ENCODE measurements around the gene ZNF79. TPM values are rescaled to one million over a fixed set of nuclear protein-coding genes. Genes with fewer than 3 reads are reported as not detected.
A peak's percentile ranks its signal among the peaks of the same experiment; 100 is the strongest.

ZNF79 gene
- total and polyA plus RNA-seq, 2 of the 4 experiments (the other 2 are of a cell fraction) = 5.6 to 15.4 TPM

- intact Hi-C loops (cut with micrococcal nuclease) = no loop called here
- no peak overlapping the region for H3K9ac ChIP-seq (ENCODE audit: low read depth, low read length)
- H3K4me1 ChIP-seq (ENCODE audit: control insufficient read depth, insufficient read depth, low read length) = no peaks in the 10 kb centered on the region; the same call in 1 of the 2 replicates
- no peak overlapping the region for H2BK5ac ChIP-seq (ENCODE audit: low read depth, low read length, poor library complexity, severe bottlenecking)
- no peak overlapping the region for H4K91ac ChIP-seq (ENCODE audit: insufficient read depth, low read depth, low read length)
- peaks cover 8% of the 10 kb centered on the region; the same call in 1 of the 2 replicates for H3K36me3 ChIP-seq (ENCODE audit: control insufficient read depth, insufficient read depth, low read length)
- H3K56ac ChIP-seq (ENCODE audit: extremely low read depth, insufficient read depth, low read length) = no peak overlapping the region
- H3K27ac ChIP-seq (ENCODE audit: insufficient read depth, low read length) = no peak overlapping the region
- no peak overlapping the region for H3K4me3 ChIP-seq (ENCODE audit: insufficient read depth, low read depth, low read length)
- no peak overlapping the region for H3K14ac ChIP-seq (replicated peaks; ENCODE audit: low read depth, low read length)
- ATAC-seq (ENCODE audit: low read depth) (no peak), DNase-seq (no peak)
- dilution Hi-C loops (cut with HindIII; ENCODE audit: low sequenced_read_pairs, unreplicated experiment) = no loop called here
- TF ChIP-seq RCOR1 (IDR thresholded peaks at IDR 0.05; ENCODE audit: insufficient replicate concordance, low read length) (no peak), SMC3 (IDR thresholded peaks at IDR 0.05; ENCODE audit: low read depth, low read length) (no peak), RFX5 (IDR thresholded peaks at IDR 0.05; ENCODE audit: low read depth, low read length) (no peak), MAFK (IDR thresholded peaks at IDR 0.05; ENCODE audit: low read depth, low read length) (no peak)
- no peak overlapping the region for H3K18ac ChIP-seq (ENCODE audit: low read depth, low read length)
- no peak overlapping the region for H4K5ac ChIP-seq (ENCODE audit: low read depth, low read length)
- no peak overlapping the region for H3K23ac ChIP-seq (ENCODE audit: low read depth, low read length)
- H3K4ac ChIP-seq (ENCODE audit: low read depth, low read length) = no peak overlapping the region
- no peaks in the 10 kb centered on the region for H3K9me3 ChIP-seq (ENCODE audit: control insufficient read depth, insufficient read depth, low read length)
- 96% methylated on average over 5 of the region's 22 CpGs; no CpG with 5 or more reads in 1 of the 2 experiments for WGBS, 2 experiments (ENCODE audit: extremely low coverage in 2 of 2, insufficient read length in 1 of 2)
- POLR2A ChIA-PET (ENCODE audit: unreplicated experiment) = no interaction called here
- H2BK120ac ChIP-seq (ENCODE audit: low read depth, low read length) = no peak overlapping the region
- H4K20me1 ChIP-seq (ENCODE audit: insufficient read depth, low read length) = no peaks in the 10 kb centered on the region
- H2BK20ac ChIP-seq (ENCODE audit: low read depth, low read length) = no peak overlapping the region
- no peak overlapping the region for H2AK9ac ChIP-seq (replicated peaks; ENCODE audit: low read depth, low read length, poor library complexity)
- H4K8ac ChIP-seq (ENCODE audit: low read depth in 2 of 2, low read length in 2 of 2) = no peak overlapping the region
- peak overlapping the region; percentile 32 for H2AFZ ChIP-seq (replicated peaks; ENCODE audit: low read length, poor library complexity)
- no peaks in the 10 kb centered on the region for H3K27me3 ChIP-seq (ENCODE audit: control insufficient read depth, insufficient read depth, low read length)
- no peak overlapping the region for H3K4me2 ChIP-seq (ENCODE audit: low read depth, low read length)
- no peak overlapping the region for H2BK15ac ChIP-seq (ENCODE audit: low read depth, low read length)
- no peak overlapping the region for H2AK5ac ChIP-seq (ENCODE audit: low read depth, low read length)
- BruUV-seq (replicated peaks) = no TSS peak
- H3K79me1 ChIP-seq (ENCODE audit: low read depth in 1 of 2, low read length in 2 of 2) = peaks cover 0 to 4% of the 10 kb centered on the region in 2 experiments; a peak in 2 of 4 replicates
- H3K9me1 ChIP-seq (ENCODE audit: insufficient read depth, low read length) = peaks cover 6% of the 10 kb centered on the region; the same call in 1 of the 2 replicates
- CTCF ChIA-PET = interaction anchor here (0.6 to 0.9 kb wide), 2 partner anchors 44 to 115 kb away, joined by 3 to 4 read pairs; no protein-coding TSS in a partner anchor
- in situ Hi-C loops (cut with MboI; ENCODE audit: low sequenced_read_pairs) = no loop called here
Measured at GRCh38 chr9:127403507-127404192, 20.5 kb upstream of the ZNF79 start.

All from IMR-90 (cell line).